ENCODE data around the gene HS2ST1.
"Not testable (repeated sequence)": the region's sequence is repeated elsewhere in the genome, so short reads cannot be mapped to it uniquely, and the experiment has no call there.

DNA sequence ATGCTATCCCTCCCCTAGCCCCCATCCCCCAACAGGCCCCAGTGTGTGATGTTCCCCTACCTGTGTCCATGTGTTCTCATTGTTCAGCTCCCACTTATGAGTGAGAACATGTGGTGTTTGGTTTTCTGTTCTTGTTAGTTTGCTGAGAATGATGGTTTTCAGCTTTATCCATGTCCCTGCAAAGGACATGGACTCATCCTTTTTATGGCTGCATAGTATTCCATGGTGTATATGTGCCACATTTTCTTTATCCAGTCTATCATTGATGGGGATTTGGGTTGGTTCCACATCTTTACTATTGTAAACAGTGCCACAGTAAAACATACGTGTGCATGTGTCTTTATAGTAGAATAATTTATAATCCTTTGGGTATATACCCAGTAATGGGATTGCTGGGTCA lies 152.3 kb downstream of the HS2ST1 start:
- not testable (repeated sequence) for TF ChIP-seq CTCF (optimal IDR thresholded peaks at IDR 0.05 in 1 of 3, IDR thresholded peaks at IDR 0.05 in 1 of 3, conservative IDR thresholded peaks at IDR 0.05 in 1 of 3; ENCODE audit: extremely low read depth in 1 of 3, insufficient read depth in 2 of 3, low read length in 3 of 3); EZH2 (IDR thresholded peaks at IDR 0.05; ENCODE audit: low read length)

Measured in keratinocyte (primary cell).